Peyer's patch (tissue), 4 donors: ENCODE data around the gene DMKN.

Experiments
- CTCF ChIP-seq, 6 experiments: fragments of 450-650 bp in 4 of 6; fragments of 200-600 bp in 2 of 6; sonication (generic) in 1 of 6; IDR thresholded peaks; one replicate each; pipeline ENCODE4 v1.5.1; 2017 to 2019; ENCODE audit warnings: antibody characterized with exemption in 6 of 6, mild to moderate bottlenecking in 3 of 6, moderate library complexity in 1 of 6
- POLR2A ChIP-seq, 2 donors: fragments of 450-650 bp; IDR thresholded peaks; one replicate each; pipeline ENCODE4 v1.5.1; 2017; ENCODE audit warnings: antibody characterized with exemption in 2 of 2, mild to moderate bottlenecking in 2 of 2, moderate library complexity in 2 of 2

GRCh38 chr19:35517342-35517741, 3.9 kb upstream of the DMKN start:
- no peak for TF ChIP-seq CTCF (IDR thresholded peaks at IDR 0.05)
- TF ChIP-seq POLR2A (IDR thresholded peaks at IDR 0.05) = no peak
